ENCODE data around the gene NEIL1.

DNA sequence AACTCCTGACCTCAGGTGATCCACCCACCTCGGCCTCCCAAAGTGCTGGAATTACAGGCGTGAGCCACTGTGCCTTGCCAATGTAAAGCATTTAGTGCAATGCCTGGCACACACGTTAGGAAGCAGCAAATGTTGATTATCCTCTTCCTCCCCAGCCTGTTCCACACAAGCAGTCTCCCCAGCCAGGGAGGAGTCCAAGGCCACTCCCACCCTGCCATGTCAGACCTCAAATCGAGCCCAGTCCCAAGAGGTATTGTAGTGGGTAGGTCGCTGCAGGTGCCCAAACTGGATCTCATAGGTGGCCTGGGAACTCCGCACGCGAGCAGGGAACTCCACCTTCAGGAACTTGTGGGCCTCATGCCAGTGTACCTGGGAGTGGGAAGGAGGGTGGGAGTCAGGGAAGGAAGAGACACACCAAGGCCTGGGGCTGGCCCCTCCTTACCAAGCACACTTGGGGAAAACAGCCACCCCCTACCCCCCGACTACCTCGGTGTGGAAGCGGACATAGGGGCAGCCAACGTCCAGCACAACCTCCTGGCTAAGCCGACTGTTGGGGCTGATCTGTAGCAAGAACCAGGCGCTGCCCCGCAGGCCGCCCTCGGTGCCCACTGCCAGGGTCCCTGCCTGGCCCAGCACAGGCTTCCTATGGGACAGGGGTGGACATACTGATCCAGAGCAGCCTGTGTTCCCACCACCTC lies 11.3 kb downstream of the NEIL1 start:
- TF ChIP-seq, protein P1, sequence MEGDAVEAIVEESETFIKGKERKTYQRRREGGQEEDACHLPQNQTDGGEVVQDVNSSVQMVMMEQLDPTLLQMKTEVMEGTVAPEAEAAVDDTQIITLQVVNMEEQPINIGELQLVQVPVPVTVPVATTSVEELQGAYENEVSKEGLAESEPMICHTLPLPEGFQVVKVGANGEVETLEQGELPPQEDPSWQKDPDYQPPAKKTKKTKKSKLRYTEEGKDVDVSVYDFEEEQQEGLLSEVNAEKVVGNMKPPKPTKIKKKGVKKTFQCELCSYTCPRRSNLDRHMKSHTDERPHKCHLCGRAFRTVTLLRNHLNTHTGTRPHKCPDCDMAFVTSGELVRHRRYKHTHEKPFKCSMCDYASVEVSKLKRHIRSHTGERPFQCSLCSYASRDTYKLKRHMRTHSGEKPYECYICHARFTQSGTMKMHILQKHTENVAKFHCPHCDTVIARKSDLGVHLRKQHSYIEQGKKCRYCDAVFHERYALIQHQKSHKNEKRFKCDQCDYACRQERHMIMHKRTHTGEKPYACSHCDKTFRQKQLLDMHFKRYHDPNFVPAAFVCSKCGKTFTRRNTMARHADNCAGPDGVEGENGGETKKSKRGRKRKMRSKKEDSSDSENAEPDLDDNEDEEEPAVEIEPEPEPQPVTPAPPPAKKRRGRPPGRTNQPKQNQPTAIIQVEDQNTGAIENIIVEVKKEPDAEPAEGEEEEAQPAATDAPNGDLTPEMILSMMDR (IDR thresholded peaks at IDR 0.05), result no peak
- TF ChIP-seq POLR2A (IDR thresholded peaks at IDR 0.05), result no peak

Measured in testis (tissue), 2 donors.